ENCODE results near the gene ASXL1. TPM values are rescaled to one million over a fixed set of nuclear protein-coding genes. Genes with fewer than 3 reads are reported as not detected.

Gene ASXL1
- total and polyA plus RNA-seq, 10 of the 15 experiments (the other 5 are each of a cell fraction or from before 2014, with no cell fraction given), result 11.0 to 87.6 (median 56.8) TPM

DNA sequence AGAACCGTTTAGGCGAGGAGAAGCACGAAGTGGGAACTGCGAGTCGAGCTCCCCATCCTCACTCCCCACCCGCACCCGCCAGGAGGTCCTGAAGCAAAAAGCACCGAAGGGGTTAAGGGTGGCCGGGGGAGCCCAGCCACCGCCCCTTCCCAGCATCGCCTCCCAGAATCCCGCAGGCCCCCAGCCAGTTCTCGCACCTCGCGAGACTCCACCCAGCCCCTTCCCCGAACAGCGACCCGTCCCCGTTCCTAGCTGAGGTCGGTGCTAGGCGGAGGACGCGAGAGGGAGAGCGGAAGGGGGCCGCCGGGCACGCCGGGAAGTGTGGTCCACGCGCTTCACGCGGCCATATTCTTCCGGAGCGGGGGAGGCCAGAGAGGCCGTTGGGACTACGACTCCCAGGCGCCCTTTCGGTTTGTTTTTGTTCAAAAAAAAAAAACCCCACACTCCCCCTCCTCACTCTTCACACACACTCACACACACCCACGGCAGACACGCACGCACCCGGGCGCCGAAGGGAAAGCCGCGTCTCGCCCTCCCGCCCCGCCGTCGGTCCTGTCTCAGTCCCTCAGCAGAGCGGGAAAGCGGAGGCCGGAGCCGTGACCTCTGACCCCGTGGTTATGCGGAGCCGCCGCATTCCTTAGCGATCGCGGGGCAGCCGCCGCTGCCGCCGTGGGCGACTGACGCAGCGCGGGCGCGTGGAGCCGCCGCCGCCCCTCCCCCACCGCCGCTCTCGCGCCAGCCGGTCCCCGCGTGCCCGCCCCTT lies at the start of gene ASXL1 (continued):
- TF ChIP-seq CHD4 (IDR thresholded peaks at IDR 0.05), result no peak
- 0 out of 2 replicates have a peak, but pooled peaks have one; percentile 47 for TF ChIP-seq ASH2L (IDR thresholded peaks at IDR 0.05; ENCODE audit: borderline replicate concordance, low read depth)
- TF ChIP-seq ATF2 (IDR thresholded peaks at IDR 0.05; ENCODE audit: low read length), result no peak
- TF ChIP-seq CHD1 (IDR thresholded peaks at IDR 0.05; ENCODE audit: low read depth, low read length), result no peak
- no peak for TF ChIP-seq HDAC6 (IDR thresholded peaks at IDR 0.05; ENCODE audit: unreplicated experiment)
- no peak for TF ChIP-seq YBX1 (IDR thresholded peaks at IDR 0.05)
- peak; percentile 89; the same call in 1 of the 2 replicates for TF ChIP-seq NBN (IDR thresholded peaks at IDR 0.05)
- TF ChIP-seq, protein P1, sequence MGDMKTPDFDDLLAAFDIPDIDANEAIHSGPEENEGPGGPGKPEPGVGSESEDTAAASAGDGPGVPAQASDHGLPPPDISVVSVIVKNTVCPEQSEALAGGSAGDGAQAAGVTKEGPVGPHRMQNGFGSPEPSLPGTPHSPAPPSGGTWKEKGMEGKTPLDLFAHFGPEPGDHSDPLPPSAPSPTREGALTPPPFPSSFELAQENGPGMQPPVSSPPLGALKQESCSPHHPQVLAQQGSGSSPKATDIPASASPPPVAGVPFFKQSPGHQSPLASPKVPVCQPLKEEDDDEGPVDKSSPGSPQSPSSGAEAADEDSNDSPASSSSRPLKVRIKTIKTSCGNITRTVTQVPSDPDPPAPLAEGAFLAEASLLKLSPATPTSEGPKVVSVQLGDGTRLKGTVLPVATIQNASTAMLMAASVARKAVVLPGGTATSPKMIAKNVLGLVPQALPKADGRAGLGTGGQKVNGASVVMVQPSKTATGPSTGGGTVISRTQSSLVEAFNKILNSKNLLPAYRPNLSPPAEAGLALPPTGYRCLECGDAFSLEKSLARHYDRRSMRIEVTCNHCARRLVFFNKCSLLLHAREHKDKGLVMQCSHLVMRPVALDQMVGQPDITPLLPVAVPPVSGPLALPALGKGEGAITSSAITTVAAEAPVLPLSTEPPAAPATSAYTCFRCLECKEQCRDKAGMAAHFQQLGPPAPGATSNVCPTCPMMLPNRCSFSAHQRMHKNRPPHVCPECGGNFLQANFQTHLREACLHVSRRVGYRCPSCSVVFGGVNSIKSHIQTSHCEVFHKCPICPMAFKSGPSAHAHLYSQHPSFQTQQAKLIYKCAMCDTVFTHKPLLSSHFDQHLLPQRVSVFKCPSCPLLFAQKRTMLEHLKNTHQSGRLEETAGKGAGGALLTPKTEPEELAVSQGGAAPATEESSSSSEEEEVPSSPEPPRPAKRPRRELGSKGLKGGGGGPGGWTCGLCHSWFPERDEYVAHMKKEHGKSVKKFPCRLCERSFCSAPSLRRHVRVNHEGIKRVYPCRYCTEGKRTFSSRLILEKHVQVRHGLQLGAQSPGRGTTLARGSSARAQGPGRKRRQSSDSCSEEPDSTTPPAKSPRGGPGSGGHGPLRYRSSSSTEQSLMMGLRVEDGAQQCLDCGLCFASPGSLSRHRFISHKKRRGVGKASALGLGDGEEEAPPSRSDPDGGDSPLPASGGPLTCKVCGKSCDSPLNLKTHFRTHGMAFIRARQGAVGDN (IDR thresholded peaks at IDR 0.05), result peak; percentile 60
- no peak; the same call in none of the 2 replicates for TF ChIP-seq PML (IDR thresholded peaks at IDR 0.05; ENCODE audit: low read length)
- peak; percentile 82 for TF ChIP-seq NR2C2 (IDR thresholded peaks at IDR 0.05; ENCODE audit: borderline replicate concordance, control insufficient read depth, insufficient read length, low read depth)
- TF ChIP-seq ZBED1 (IDR thresholded peaks at IDR 0.05; ENCODE audit: borderline replicate concordance), result no peak
- TF ChIP-seq BHLHE40 (IDR thresholded peaks at IDR 0.05; ENCODE audit: borderline replicate concordance in 1 of 2, low read depth in 2 of 2, low read length in 1 of 2), result peak; percentile 21 to 47; a peak in 2 of 4 replicates
- no peak for TF ChIP-seq ZNF622 (IDR thresholded peaks at IDR 0.05)
- TF ChIP-seq, protein P2, sequence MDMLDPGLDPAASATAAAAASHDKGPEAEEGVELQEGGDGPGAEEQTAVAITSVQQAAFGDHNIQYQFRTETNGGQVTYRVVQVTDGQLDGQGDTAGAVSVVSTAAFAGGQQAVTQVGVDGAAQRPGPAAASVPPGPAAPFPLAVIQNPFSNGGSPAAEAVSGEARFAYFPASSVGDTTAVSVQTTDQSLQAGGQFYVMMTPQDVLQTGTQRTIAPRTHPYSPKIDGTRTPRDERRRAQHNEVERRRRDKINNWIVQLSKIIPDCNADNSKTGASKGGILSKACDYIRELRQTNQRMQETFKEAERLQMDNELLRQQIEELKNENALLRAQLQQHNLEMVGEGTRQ (IDR thresholded peaks at IDR 0.05; ENCODE audit: borderline replicate concordance, low read depth, low read length), result no peak
- TF ChIP-seq CHD2 (IDR thresholded peaks at IDR 0.05; ENCODE audit: borderline replicate concordance, low read depth, low read length), result peak; percentile 100
- TF ChIP-seq MTA2 (IDR thresholded peaks at IDR 0.05; ENCODE audit: low read depth), result peak; percentile 80
- no peak; the same call in 1 of the 2 replicates for TF ChIP-seq STAT1 (conservative IDR thresholded peaks at IDR 0.05)
- peak; percentile 89 for TF ChIP-seq TAF1 (IDR thresholded peaks at IDR 0.05; ENCODE audit: borderline replicate concordance, low read depth, low read length)
- TF ChIP-seq FOXM1 (IDR thresholded peaks at IDR 0.05; ENCODE audit: low read depth, low read length), result no peak; the same call in 1 of the 2 replicates
- peak; percentile 75 for TF ChIP-seq GATAD2B (conservative IDR thresholded peaks at IDR 0.05; ENCODE audit: low read depth)
- TF ChIP-seq IKZF1 (conservative IDR thresholded peaks at IDR 0.05), result peak; percentile 97
- TF ChIP-seq RAD51 (IDR thresholded peaks at IDR 0.05), result no peak
- peak; percentile 73 for TF ChIP-seq POLR2AphosphoS5 (IDR thresholded peaks at IDR 0.05; ENCODE audit: low read length)
- no peak for TF ChIP-seq PBX3 (IDR thresholded peaks at IDR 0.05; ENCODE audit: insufficient replicate concordance, low read depth, low read length)
